Vagina (tissue), 2 donors: Measurements from ENCODE around the gene KLC3.

Experiments
- POLR2A ChIP-seq, 2 donors: fragments of 450-650 bp; IDR thresholded peaks; one replicate each; pipeline ENCODE4 v1.6.1; 2017; ENCODE audit warnings: antibody characterized with exemption in 2 of 2, mild to moderate bottlenecking in 2 of 2, moderate library complexity in 2 of 2
- TF ChIP-seq, protein P1 (sequence below), 3 experiments: fragments of 450-650 bp in 2 of 3; fragments of 200-600 bp in 1 of 3; sonication (generic) in 1 of 3; IDR thresholded peaks; one replicate each; pipeline ENCODE4 v1.5.1; 2017 to 2019; ENCODE audit warnings: antibody characterized with exemption in 3 of 3, mild to moderate bottlenecking in 2 of 3, moderate library complexity in 2 of 3

GRCh38 chr19:45385392-45386221 lies 45.1 kb downstream of the KLC3 start:
- TF ChIP-seq, protein P1, sequence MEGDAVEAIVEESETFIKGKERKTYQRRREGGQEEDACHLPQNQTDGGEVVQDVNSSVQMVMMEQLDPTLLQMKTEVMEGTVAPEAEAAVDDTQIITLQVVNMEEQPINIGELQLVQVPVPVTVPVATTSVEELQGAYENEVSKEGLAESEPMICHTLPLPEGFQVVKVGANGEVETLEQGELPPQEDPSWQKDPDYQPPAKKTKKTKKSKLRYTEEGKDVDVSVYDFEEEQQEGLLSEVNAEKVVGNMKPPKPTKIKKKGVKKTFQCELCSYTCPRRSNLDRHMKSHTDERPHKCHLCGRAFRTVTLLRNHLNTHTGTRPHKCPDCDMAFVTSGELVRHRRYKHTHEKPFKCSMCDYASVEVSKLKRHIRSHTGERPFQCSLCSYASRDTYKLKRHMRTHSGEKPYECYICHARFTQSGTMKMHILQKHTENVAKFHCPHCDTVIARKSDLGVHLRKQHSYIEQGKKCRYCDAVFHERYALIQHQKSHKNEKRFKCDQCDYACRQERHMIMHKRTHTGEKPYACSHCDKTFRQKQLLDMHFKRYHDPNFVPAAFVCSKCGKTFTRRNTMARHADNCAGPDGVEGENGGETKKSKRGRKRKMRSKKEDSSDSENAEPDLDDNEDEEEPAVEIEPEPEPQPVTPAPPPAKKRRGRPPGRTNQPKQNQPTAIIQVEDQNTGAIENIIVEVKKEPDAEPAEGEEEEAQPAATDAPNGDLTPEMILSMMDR (IDR thresholded peaks at IDR 0.05), result no peak
- no peak for TF ChIP-seq POLR2A (IDR thresholded peaks at IDR 0.05)
